HepG2 (cell line): Measurements from ENCODE around the gene ANKRD39. TPM values are rescaled to one million over a fixed set of nuclear protein-coding genes. Genes with fewer than 3 reads are reported as not detected.

Experiments used
- ATAC-seq: fragments of 200-7000 bp; cut with Tn5 transposase; 3 replicates; pipeline ENCODE4 v1.9.1; 2020; ENCODE audit warnings: mild to moderate bottlenecking, moderate library complexity
- BruUV-seq: library from RNA; stranded (reverse); fragments of 400-500 nt; replicated peaks from 2 replicates; lab custom pipeline; 2021; lab: Mats Ljungman, UMichigan
- CTCF ChIA-PET: fragments of 300-600 bp; formaldehyde crosslinking; extraction: SDS; loops from one replicate; lab custom pipeline; 2021; ENCODE audit warnings: low total read pairs, inconsistent platforms, low intra/inter-chr PET ratio; lab: Yijun Ruan, JAX
- POLR2A ChIA-PET: fragments of 350-600 bp; sonication (Branson Sonifier 250); formaldehyde crosslinking; loops from one replicate; lab custom pipeline; 2020; ENCODE audit warnings: antibody characterized with exemption, inconsistent platforms; lab: Yijun Ruan, JAX
- DNase-seq: peaks from one replicate; pipeline ENCODE4 v3.0.0-alpha.2; 2015; ENCODE audit warnings: low spot score
- FAIRE-seq: peaks from 3 replicates; lab custom pipeline; 2011; peaks lifted over from hg19 to GRCh38; lab: Jason Lieb, UNC
- H2AFZ ChIP-seq: one replicate; pipeline ENCODE4 v1.6.1; 2011; ENCODE audit warnings: low read length, inconsistent platforms
- H3K27ac ChIP-seq: fragments of 300-600 bp; 3 replicates; pipeline ENCODE4 v1.8.0; 2011; ENCODE audit warnings: mixed run types, mild to moderate bottlenecking, mixed read lengths, low read length, inconsistent platforms; ENCODE audit not compliant: insufficient read depth; ENCODE audit errors: extremely low read length
- H3K27me3 ChIP-seq, 2 experiments: fragments of 200-600 bp in 1 of 2; 2 replicates in 1 of 2; 3 replicates in 1 of 2; pipeline versions ENCODE4 v1.6.0 to v1.8.0; 2011; ENCODE audit warnings: low read length in 2 of 2, mild to moderate bottlenecking in 2 of 2, moderate library complexity in 2 of 2, inconsistent platforms in 1 of 2; ENCODE audit not compliant: insufficient read depth in 2 of 2, control insufficient read depth in 1 of 2
- H3K36me3 ChIP-seq, 2 experiments: fragments of 200-600 bp in 1 of 2; replicated peaks in 1 of 2; 2 replicates in 1 of 2; 3 replicates in 1 of 2; pipeline versions ENCODE4 v1.5.1 to v1.8.0; 2011; ENCODE audit warnings: low read length in 2 of 2, inconsistent platforms in 1 of 2; ENCODE audit not compliant: insufficient read depth in 2 of 2, control insufficient read depth in 1 of 2
- H3K4me1 ChIP-seq: 2 replicates; pipeline ENCODE4 v1.5.1; 2012; ENCODE audit warnings: low read length, inconsistent platforms; ENCODE audit not compliant: insufficient read depth
- H3K4me2 ChIP-seq: 2 replicates; pipeline ENCODE4 v1.6.0; 2011; ENCODE audit warnings: low read depth, low read length, inconsistent platforms
- H3K4me3 ChIP-seq, 3 experiments: fragments of 200-600 bp in 1 of 3; sonication (generic), shearing (Covaris generic) in 1 of 3; replicated peaks in 1 of 3; 2 replicates each; pipeline ENCODE4 v1.5.1; 2011 to 2016; ENCODE audit warnings: low read length in 3 of 3, inconsistent platforms in 2 of 3, low read depth in 2 of 3, mild to moderate bottlenecking in 2 of 3, control low read depth in 1 of 3, mixed read lengths in 1 of 3; ENCODE audit not compliant: insufficient read depth in 1 of 3
- H3K79me2 ChIP-seq: one replicate; pipeline ENCODE4 v1.6.1; 2011; ENCODE audit warnings: low read length, inconsistent platforms; ENCODE audit not compliant: insufficient read depth
- H3K9ac ChIP-seq: 2 replicates; pipeline ENCODE4 v1.6.0; 2011; ENCODE audit warnings: mild to moderate bottlenecking, low read depth, low read length, inconsistent platforms; ENCODE audit not compliant: insufficient read depth
- H3K9me3 ChIP-seq: 2 replicates; pipeline ENCODE4 v1.5.1; 2012; ENCODE audit warnings: mild to moderate bottlenecking, low read length
- H4K20me1 ChIP-seq: 2 replicates; pipeline ENCODE4 v1.6.0; 2011; ENCODE audit warnings: inconsistent platforms, mild to moderate bottlenecking, low read length, moderate library complexity; ENCODE audit not compliant: insufficient read depth
- AKAP8 ChIP-seq: sonication (generic); formaldehyde crosslinking; IDR thresholded peaks from 2 replicates; pipeline ENCODE4 v1.5.1; 2020; ENCODE audit warnings: mild to moderate bottlenecking, missing genetic modification reagents
- DMAP1 ChIP-seq: IDR thresholded peaks from 2 replicates; pipeline ENCODE4 v1.6.1; 2016
- MED1 ChIP-seq: sonication (generic); formaldehyde crosslinking; IDR thresholded peaks from 2 replicates; pipeline ENCODE4 v1.4.0; 2020; ENCODE audit warnings: missing genetic modification reagents
- MED8 ChIP-seq: sonication (generic); formaldehyde crosslinking; IDR thresholded peaks from 2 replicates; pipeline ENCODE4 v1.8.1; 2023; ENCODE audit warnings: mild to moderate bottlenecking, missing genetic modification reagents; ENCODE audit not compliant: insufficient replicate concordance
- RBFOX2 ChIP-seq: fragments of 200-400 bp; formaldehyde crosslinking; IDR thresholded peaks from 2 replicates; pipeline ENCODE4 v1.6.1; 2017; ENCODE audit warnings: low read depth, mild to moderate bottlenecking, low read length
- RBM22 ChIP-seq: fragments of 200-400 bp; formaldehyde crosslinking; optimal IDR thresholded peaks from 2 replicates; pipeline ENCODE3; 2017; ENCODE audit warnings: mild to moderate bottlenecking, low read length, moderate library complexity
- XBP1 ChIP-seq: sonication (generic); formaldehyde crosslinking; IDR thresholded peaks from 2 replicates; pipeline ENCODE4 v1.5.0; 2020; ENCODE audit warnings: missing genetic modification reagents
- XRCC5 ChIP-seq: fragments of 200-400 bp; formaldehyde crosslinking; optimal IDR thresholded peaks from 2 replicates; pipeline ENCODE3; 2017; ENCODE audit warnings: mild to moderate bottlenecking, low read length
- ZBTB38 ChIP-seq: sonication (generic); formaldehyde crosslinking; IDR thresholded peaks from 2 replicates; pipeline ENCODE4 v1.5.1; 2020; ENCODE audit warnings: mild to moderate bottlenecking, missing genetic modification reagents
- ZNF24 ChIP-seq: fragments of 450-650 bp; IDR thresholded peaks from 2 replicates; pipeline ENCODE4 v1.6.1; 2017; ENCODE audit warnings: antibody characterized with exemption, mild to moderate bottlenecking
- ZNF441 ChIP-seq: sonication (generic); formaldehyde crosslinking; IDR thresholded peaks from 2 replicates; pipeline ENCODE4 v1.7.0; 2021; ENCODE audit warnings: missing genetic modification reagents, borderline replicate concordance
- ZNF7 ChIP-seq: IDR thresholded peaks from 2 replicates; pipeline ENCODE4 v1.6.1; 2016; ENCODE audit warnings: missing biosample characterization, missing genetic modification reagents
- ZSCAN22 ChIP-seq: sonication (generic); formaldehyde crosslinking; IDR thresholded peaks from 2 replicates; pipeline ENCODE4 v1.4.0; 2020; ENCODE audit warnings: mild to moderate bottlenecking, missing genetic modification reagents
- WGBS: methylation state at CpG from one replicate; pipeline ENCODE4 v1.1.6; 2017; ENCODE audit warnings: low lambda C conversion rate; 5-methylcytosine and 5-hydroxymethylcytosine counted together
- in situ Hi-C: cut with HindIII; loops from 2 replicates; pipeline ENCODE4 v1.10.0; 2017; ENCODE audit warnings: low pct_unique_long_range_greater_than_20kb; ENCODE audit not compliant: extremely low pct_ligation_motif_present
- intact Hi-C: fragments of 100-400 bp; cut with micrococcal nuclease; formaldehyde crosslinking; loops from one replicate; pipeline ENCODE4 v1.10.0; 2022; ENCODE audit not compliant: unreplicated experiment
- polyA plus RNA-seq, 8 experiments: library from polyadenylated mRNA; depleted of rRNA in 3 of 8; stranded (reverse) in 7 of 8; unstranded in 1 of 8; fragments of >200 nt; fragmentation: Illumina TruSeq in 4 of 8; extraction: Trizol in 4 of 8; gene quantifications; 2 replicates each; pipeline versions ENCODE4 v1.2.1 to v1.2.3, GENCODE V29; 2011 to 2016; ENCODE audit warnings: low read depth in 4 of 8, missing spikeins in 1 of 8, mixed read lengths in 1 of 8; ENCODE audit not compliant: insufficient read depth in 1 of 8
- total RNA-seq, 5 experiments: library from RNA; depleted of rRNA; stranded (reverse); fragments of >200 nt; fragmentation: Illumina TruSeq; extraction: Trizol; gene quantifications; 2 replicates each; pipeline ENCODE4 v1.2.3, GENCODE V29; 2016; ENCODE audit warnings: low read depth in 1 of 5
- TF ChIP-seq, protein P1 (sequence below): sonication (generic); formaldehyde crosslinking; IDR thresholded peaks from 2 replicates; pipeline ENCODE4 v1.4.0; 2020; ENCODE audit warnings: missing genetic modification reagents
- TF ChIP-seq, protein P2 (sequence below): sonication (generic); formaldehyde crosslinking; IDR thresholded peaks from 2 replicates; pipeline ENCODE4 v1.4.0; 2020; ENCODE audit warnings: missing genetic modification reagents, mild to moderate bottlenecking, borderline replicate concordance

Gene ANKRD39
- total and polyA plus RNA-seq, 2 of the 13 experiments (the other 11 are each of a cell fraction or from before 2014, with no cell fraction given): 23.2 to 24.8 TPM

DNA sequence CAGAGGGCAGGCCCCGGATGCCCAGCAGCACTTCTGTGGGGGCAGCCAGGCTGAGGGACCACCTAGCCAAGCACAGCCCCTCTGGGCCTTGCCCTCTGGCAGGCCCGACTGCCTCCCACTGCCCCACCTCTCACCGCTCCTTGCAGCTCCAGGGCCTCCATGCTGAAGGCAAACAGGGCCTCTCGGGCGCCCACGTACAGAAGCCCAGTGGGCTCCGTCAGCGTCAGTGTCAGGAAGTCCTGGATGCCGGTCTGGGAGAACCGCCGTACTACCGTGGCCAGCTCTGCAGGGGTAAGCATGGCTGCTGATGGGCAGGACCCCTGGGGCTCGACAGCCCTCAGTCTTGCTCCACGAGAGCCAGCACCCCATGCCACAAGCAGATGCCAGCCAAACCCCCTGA is 8.3 kb upstream of the ANKRD39 start:
- peaks cover 38 to 54% of the 10 kb centered on the region in 2 experiments for H3K36me3 ChIP-seq
- ATAC-seq (no peak), FAIRE-seq (no peak), DNase-seq (no peak)
- no peaks in the 10 kb centered on the region for H4K20me1 ChIP-seq
- no peak overlapping the region for H3K4me2 ChIP-seq
- no peak overlapping the region for H2AFZ ChIP-seq
- no peak overlapping the region for H3K27ac ChIP-seq
- no peak overlapping the region for H3K4me3 ChIP-seq
- peaks cover 50% of the 10 kb centered on the region for H3K4me1 ChIP-seq
- peaks cover 0 to 9% of the 10 kb centered on the region in 2 experiments; a peak in 3 of 5 replicates for H3K27me3 ChIP-seq
- peaks cover 23% of the 10 kb centered on the region for H3K79me2 ChIP-seq
- ChIA-PET POLR2A (interaction anchor here (1.3 to 5.9 kb wide), 2 partner anchors 8 to 45 kb away, joined by 3 to 152 read pairs; partner anchors contain the start of gene ANKRD39), CTCF (no interaction called here)
- intact Hi-C loops (no loop called here), in situ Hi-C loops (no loop called here)
- no peak overlapping the region for H3K9ac ChIP-seq
- no peaks in the 10 kb centered on the region for H3K9me3 ChIP-seq
- TF ChIP-seq ZNF441 (no peak), RBFOX2 (peak; percentile 68), XBP1 (no peak), MED1 (CRISPR knock-in tag) (no peak)
- TF ChIP-seq, protein P1, sequence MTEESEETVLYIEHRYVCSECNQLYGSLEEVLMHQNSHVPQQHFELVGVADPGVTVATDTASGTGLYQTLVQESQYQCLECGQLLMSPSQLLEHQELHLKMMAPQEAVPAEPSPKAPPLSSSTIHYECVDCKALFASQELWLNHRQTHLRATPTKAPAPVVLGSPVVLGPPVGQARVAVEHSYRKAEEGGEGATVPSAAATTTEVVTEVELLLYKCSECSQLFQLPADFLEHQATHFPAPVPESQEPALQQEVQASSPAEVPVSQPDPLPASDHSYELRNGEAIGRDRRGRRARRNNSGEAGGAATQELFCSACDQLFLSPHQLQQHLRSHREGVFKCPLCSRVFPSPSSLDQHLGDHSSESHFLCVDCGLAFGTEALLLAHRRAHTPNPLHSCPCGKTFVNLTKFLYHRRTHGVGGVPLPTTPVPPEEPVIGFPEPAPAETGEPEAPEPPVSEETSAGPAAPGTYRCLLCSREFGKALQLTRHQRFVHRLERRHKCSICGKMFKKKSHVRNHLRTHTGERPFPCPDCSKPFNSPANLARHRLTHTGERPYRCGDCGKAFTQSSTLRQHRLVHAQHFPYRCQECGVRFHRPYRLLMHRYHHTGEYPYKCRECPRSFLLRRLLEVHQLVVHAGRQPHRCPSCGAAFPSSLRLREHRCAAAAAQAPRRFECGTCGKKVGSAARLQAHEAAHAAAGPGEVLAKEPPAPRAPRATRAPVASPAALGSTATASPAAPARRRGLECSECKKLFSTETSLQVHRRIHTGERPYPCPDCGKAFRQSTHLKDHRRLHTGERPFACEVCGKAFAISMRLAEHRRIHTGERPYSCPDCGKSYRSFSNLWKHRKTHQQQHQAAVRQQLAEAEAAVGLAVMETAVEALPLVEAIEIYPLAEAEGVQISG (CRISPR knock-in tag): peak; percentile 23; the same call in 1 of the 2 replicates
- no TSS peak for BruUV-seq
- WGBS: 98% methylated on average over 13 of the region's 14 CpGs

GRCh38 chr2:96865654-96866053 is 7.8 kb upstream of the ANKRD39 start:
- peaks cover 0 to 4% of the 10 kb centered on the region in 2 experiments; a peak in 2 of 5 replicates for H3K27me3 ChIP-seq
- POLR2A ChIA-PET: interaction anchor here (1.3 to 5.9 kb wide), 2 partner anchors 8 to 44 kb away, joined by 3 to 152 read pairs; partner anchors contain the start of gene ANKRD39
- ATAC-seq (no peak), FAIRE-seq (no peak), DNase-seq (no peak)
- peaks cover 40 to 59% of the 10 kb centered on the region in 2 experiments for H3K36me3 ChIP-seq
- peaks cover 23% of the 10 kb centered on the region for H3K79me2 ChIP-seq
- peaks cover 45% of the 10 kb centered on the region for H3K4me1 ChIP-seq
- no peak overlapping the region for H3K27ac ChIP-seq
- CTCF ChIA-PET: no interaction called here
- 96% methylated on average over 16 of the region's 16 CpGs for WGBS
- H3K9ac ChIP-seq: no peak overlapping the region
- H3K4me2 ChIP-seq: no peak overlapping the region
- no peak overlapping the region for H2AFZ ChIP-seq
- H4K20me1 ChIP-seq: no peaks in the 10 kb centered on the region
- TF ChIP-seq ZBTB38 (CRISPR knock-in tag): 0 out of 2 replicates have a peak, but pooled peaks have one; percentile 9
- no peak for TF ChIP-seq ZNF24
- TF ChIP-seq ZSCAN22: no peak
- peak; percentile 51; the same call in 1 of the 2 replicates for TF ChIP-seq AKAP8 (CRISPR knock-in tag)
- TF ChIP-seq DMAP1 (CRISPR knock-in tag): no peak
- no peak for TF ChIP-seq ZNF7 (CRISPR knock-in tag)
- TF ChIP-seq RBM22: no peak
- TF ChIP-seq MED8 (CRISPR knock-in tag): no peak
- TF ChIP-seq, protein P2, sequence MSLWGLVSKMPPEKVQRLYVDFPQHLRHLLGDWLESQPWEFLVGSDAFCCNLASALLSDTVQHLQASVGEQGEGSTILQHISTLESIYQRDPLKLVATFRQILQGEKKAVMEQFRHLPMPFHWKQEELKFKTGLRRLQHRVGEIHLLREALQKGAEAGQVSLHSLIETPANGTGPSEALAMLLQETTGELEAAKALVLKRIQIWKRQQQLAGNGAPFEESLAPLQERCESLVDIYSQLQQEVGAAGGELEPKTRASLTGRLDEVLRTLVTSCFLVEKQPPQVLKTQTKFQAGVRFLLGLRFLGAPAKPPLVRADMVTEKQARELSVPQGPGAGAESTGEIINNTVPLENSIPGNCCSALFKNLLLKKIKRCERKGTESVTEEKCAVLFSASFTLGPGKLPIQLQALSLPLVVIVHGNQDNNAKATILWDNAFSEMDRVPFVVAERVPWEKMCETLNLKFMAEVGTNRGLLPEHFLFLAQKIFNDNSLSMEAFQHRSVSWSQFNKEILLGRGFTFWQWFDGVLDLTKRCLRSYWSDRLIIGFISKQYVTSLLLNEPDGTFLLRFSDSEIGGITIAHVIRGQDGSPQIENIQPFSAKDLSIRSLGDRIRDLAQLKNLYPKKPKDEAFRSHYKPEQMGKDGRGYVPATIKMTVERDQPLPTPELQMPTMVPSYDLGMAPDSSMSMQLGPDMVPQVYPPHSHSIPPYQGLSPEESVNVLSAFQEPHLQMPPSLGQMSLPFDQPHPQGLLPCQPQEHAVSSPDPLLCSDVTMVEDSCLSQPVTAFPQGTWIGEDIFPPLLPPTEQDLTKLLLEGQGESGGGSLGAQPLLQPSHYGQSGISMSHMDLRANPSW: no peak
- no peak for TF ChIP-seq XRCC5
- intact Hi-C loops (no loop called here), in situ Hi-C loops (no loop called here)
- no peak overlapping the region for H3K4me3 ChIP-seq
- BruUV-seq: no TSS peak
- H3K9me3 ChIP-seq: no peaks in the 10 kb centered on the region
